MM.1S (cell line): ENCODE results near the gene AMBRA1.

Source experiments
- DNase-seq: peaks from one replicate; pipeline ENCODE4 v3.0.0-alpha.2; 2015
- H2AFZ ChIP-seq: fragments of 300-600 bp; sonication (generic); 2 replicates; pipeline ENCODE4 v1.6.0; 2016; ENCODE audit warnings: antibody characterized with exemption, low read length
- H3F3A ChIP-seq: fragments of 300-600 bp; sonication (generic); 2 replicates; pipeline ENCODE4 v1.6.1; 2016; ENCODE audit warnings: mild to moderate bottlenecking, antibody characterized with exemption, low read length, moderate library complexity, mixed read lengths; ENCODE audit not compliant: insufficient read depth
- H3K27ac ChIP-seq: fragments of 300-600 bp; sonication (generic); 2 replicates; pipeline ENCODE4 v1.5.1; 2016; ENCODE audit warnings: mild to moderate bottlenecking, low read length
- H3K27me3 ChIP-seq: fragments of 300-600 bp; sonication (generic); replicated peaks from 2 replicates; pipeline ENCODE4 v1.6.0; 2016; ENCODE audit warnings: low read length; ENCODE audit not compliant: insufficient read depth
- H3K36me3 ChIP-seq: fragments of 300-600 bp; sonication (generic); replicated peaks from 2 replicates; pipeline ENCODE4 v1.6.1; 2016; ENCODE audit warnings: mild to moderate bottlenecking, low read length, mixed read lengths; ENCODE audit not compliant: insufficient read depth
- H3K4me1 ChIP-seq: fragments of 300-600 bp; sonication (generic); 2 replicates; pipeline ENCODE4 v1.6.1; 2016; ENCODE audit warnings: low read length, mixed read lengths
- H3K4me2 ChIP-seq: fragments of 300-600 bp; sonication (generic); 2 replicates; pipeline ENCODE4 v1.6.0; 2016; ENCODE audit warnings: low read depth, low read length
- H3K4me3 ChIP-seq: fragments of 300-600 bp; sonication (generic); 2 replicates; pipeline ENCODE4 v1.5.1; 2016; ENCODE audit warnings: low read length, mixed read lengths
- H3K79me2 ChIP-seq: fragments of 300-600 bp; sonication (generic); 2 replicates; pipeline ENCODE4 v1.6.1; 2016; ENCODE audit warnings: mixed run types, low read length, mixed read lengths
- H3K9ac ChIP-seq: fragments of 300-600 bp; sonication (generic); 2 replicates; pipeline ENCODE4 v1.6.1; 2016; ENCODE audit warnings: low read length, mixed read lengths
- H3K9me2 ChIP-seq: fragments of 300-600 bp; sonication (generic); replicated peaks from 2 replicates; pipeline ENCODE4 v1.6.1; 2016; ENCODE audit warnings: mild to moderate bottlenecking, low read length, mixed read lengths; ENCODE audit not compliant: insufficient read depth
- H3K9me3 ChIP-seq: fragments of 300-600 bp; sonication (generic); replicated peaks from 2 replicates; pipeline ENCODE4 v1.6.1; 2016; ENCODE audit warnings: mild to moderate bottlenecking, low read length, mixed read lengths; ENCODE audit not compliant: insufficient read depth
- H4K20me1 ChIP-seq: fragments of 300-600 bp; sonication (generic); 2 replicates; pipeline ENCODE4 v1.6.1; 2016; ENCODE audit warnings: mild to moderate bottlenecking, low read length, moderate library complexity, mixed read lengths; ENCODE audit not compliant: insufficient read depth
- EZH2 ChIP-seq: fragments of 300-600 bp; sonication (generic); optimal IDR thresholded peaks from 2 replicates; pipeline ENCODE3; 2017; ENCODE audit warnings: low read depth, mild to moderate bottlenecking, antibody characterized with exemption, low read length, mixed read lengths
- EZH2phosphoT487 ChIP-seq: fragments of 300-600 bp; sonication (generic); IDR thresholded peaks from 2 replicates; pipeline ENCODE4 v1.6.1; 2018; ENCODE audit warnings: antibody characterized with exemption, low read length
- TF ChIP-seq, protein P1 (sequence below): fragments of 300-600 bp; sonication (generic); IDR thresholded peaks from 2 replicates; pipeline ENCODE4 v1.5.1; 2016; ENCODE audit warnings: antibody characterized with exemption, low read length, mixed read lengths

AMBRA1 gene

DNA sequence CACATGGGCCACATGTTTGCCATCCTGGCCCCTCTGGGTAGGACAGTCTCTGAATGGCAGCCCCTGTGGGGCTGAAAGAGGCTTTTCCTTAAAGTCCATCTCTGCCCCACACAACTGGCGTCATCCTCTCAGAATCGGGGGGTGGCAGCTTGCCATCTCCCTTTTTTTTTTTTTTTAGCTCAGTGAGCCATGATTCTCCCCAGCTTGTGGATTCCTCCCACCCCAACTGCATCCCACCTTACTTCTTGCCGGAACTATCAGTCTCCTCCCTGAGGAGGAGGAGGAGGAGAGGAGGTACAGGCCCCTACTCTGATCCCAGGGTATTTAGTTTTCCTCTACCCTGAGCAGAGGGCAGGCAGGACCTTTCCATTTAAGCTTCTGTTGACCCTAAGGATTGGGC lies 243.1 kb downstream of the AMBRA1 start:
- H3K9ac ChIP-seq = no peak overlapping the region
- DNase-seq = no peak
- H3K27ac ChIP-seq = no peak overlapping the region

DNA sequence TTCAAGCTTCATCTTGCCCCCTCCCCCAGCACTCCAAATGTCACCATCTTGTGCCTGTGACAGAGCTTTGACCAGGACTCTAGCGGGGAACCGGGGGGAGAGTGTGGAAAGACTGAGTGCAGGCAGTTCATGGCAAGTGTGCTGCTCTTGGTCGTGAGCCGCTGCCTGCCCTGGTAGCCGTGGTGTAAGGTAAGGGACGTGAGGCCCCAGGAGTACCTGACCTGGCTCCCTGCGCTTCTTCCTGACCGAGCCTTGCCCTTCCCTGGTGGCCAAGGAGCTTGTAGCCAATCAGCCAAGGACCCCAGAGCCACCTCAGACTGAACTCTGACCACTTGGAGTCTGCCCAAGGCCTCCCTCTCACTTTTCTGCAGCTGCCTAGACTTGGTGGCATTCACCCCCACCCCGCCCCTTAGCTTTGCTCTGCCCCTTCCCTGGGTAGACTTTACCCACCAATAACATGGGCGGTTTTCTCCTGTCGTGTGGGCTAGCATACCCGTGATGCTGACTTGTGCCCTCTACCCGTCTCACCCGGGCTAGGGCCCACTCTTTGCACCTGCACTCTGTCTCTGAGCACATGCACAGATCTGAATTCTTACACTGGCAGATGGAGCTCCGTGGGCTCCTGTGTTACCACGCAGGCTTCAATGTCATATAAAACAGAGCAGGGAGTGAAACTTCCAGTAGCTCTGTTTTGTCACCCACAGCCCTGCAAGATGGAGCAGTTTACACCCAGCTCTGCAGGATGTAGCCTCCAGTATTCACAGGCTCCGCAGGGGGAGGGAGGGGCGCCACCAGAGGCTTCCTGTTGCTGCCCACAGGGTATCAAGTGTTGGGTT lies 245.0 kb downstream of the AMBRA1 start:
- Histone ChIP-seq H3K4me1 (peaks cover 13% of the 10 kb centered on the region), H3K36me3 (no peaks in the 10 kb centered on the region), H3K27ac (no peak overlapping the region), H2AFZ (no peak overlapping the region), H3K9me2 (no peaks in the 10 kb centered on the region), H3K4me2 (peak overlapping the region; percentile 98), H3K9me3 (no peaks in the 10 kb centered on the region), H3K4me3 (peak overlapping the region; percentile 97), H4K20me1 (no peaks in the 10 kb centered on the region), H3K79me2 (peaks cover 54% of the 10 kb centered on the region), H3K9ac (peak overlapping the region; percentile 78; the same call in 1 of the 2 replicates), H3F3A (no peaks in the 10 kb centered on the region), H3K27me3 (peaks cover 16% of the 10 kb centered on the region)
- TF ChIP-seq EZH2phosphoT487 = no peak
- TF ChIP-seq, protein P1, sequence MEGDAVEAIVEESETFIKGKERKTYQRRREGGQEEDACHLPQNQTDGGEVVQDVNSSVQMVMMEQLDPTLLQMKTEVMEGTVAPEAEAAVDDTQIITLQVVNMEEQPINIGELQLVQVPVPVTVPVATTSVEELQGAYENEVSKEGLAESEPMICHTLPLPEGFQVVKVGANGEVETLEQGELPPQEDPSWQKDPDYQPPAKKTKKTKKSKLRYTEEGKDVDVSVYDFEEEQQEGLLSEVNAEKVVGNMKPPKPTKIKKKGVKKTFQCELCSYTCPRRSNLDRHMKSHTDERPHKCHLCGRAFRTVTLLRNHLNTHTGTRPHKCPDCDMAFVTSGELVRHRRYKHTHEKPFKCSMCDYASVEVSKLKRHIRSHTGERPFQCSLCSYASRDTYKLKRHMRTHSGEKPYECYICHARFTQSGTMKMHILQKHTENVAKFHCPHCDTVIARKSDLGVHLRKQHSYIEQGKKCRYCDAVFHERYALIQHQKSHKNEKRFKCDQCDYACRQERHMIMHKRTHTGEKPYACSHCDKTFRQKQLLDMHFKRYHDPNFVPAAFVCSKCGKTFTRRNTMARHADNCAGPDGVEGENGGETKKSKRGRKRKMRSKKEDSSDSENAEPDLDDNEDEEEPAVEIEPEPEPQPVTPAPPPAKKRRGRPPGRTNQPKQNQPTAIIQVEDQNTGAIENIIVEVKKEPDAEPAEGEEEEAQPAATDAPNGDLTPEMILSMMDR = no peak
- TF ChIP-seq EZH2 = no peak
- peak; percentile 30 for DNase-seq

More for the DNA sequence above, 243.1 kb downstream of the AMBRA1 start:
- H4K20me1 ChIP-seq = no peaks in the 10 kb centered on the region
- H3K9me3 ChIP-seq = no peaks in the 10 kb centered on the region
- H2AFZ ChIP-seq = no peak overlapping the region
- H3K9me2 ChIP-seq = no peaks in the 10 kb centered on the region
- no peak for TF ChIP-seq EZH2
- TF ChIP-seq, protein P1 = no peak
- no peak for TF ChIP-seq EZH2phosphoT487
- H3F3A ChIP-seq = no peaks in the 10 kb centered on the region
- H3K79me2 ChIP-seq = peaks cover 64% of the 10 kb centered on the region
- no peak overlapping the region for H3K4me2 ChIP-seq
- H3K4me1 ChIP-seq = peaks cover 13% of the 10 kb centered on the region
- no peak overlapping the region for H3K4me3 ChIP-seq
- no peaks in the 10 kb centered on the region for H3K36me3 ChIP-seq
- peaks cover 8% of the 10 kb centered on the region; the same call in 1 of the 2 replicates for H3K27me3 ChIP-seq

DNA sequence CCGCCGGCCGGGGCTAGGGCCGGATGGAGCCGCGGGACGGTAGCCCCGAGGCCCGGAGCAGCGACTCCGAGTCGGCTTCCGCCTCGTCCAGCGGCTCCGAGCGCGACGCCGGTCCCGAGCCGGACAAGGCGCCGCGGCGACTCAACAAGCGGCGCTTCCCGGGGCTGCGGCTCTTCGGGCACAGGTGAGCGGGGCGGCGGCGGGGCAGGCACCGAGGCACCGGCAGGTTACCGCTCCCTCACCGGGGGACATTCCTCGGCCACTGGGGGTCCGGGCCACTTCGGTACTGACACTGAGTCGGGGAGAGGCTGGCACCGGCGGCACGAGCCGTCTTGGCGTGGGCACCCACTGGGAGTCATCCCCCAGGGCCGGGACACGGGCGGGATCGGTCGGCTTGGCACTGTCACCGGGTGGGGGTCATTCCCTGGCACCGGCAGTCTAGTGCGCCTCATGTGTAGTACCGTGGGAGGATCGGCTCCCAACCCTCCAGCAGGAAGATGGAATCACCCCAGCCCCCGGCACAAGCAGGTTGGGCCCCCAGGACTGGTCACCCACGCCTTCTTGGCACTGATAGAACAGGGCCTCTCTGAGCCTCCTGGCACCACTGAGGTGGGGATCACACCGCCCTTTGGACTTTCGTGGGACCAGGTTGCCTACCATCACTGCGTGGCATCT lies 246.0 kb downstream of the AMBRA1 start:
- H4K20me1 ChIP-seq = no peaks in the 10 kb centered on the region
- H3F3A ChIP-seq = no peaks in the 10 kb centered on the region
- TF ChIP-seq, protein P1 = no peak
- H3K9me3 ChIP-seq = no peaks in the 10 kb centered on the region
- H3K27me3 ChIP-seq = peaks cover 26% of the 10 kb centered on the region
- peaks cover 13% of the 10 kb centered on the region for H3K4me1 ChIP-seq
- no peaks in the 10 kb centered on the region for H3K9me2 ChIP-seq
- DNase-seq = no peak
- peak overlapping the region; percentile 98 for H3K4me2 ChIP-seq
- peak overlapping the region; percentile 76 for H2AFZ ChIP-seq
- H3K79me2 ChIP-seq = peaks cover 45% of the 10 kb centered on the region
- H3K36me3 ChIP-seq = no peaks in the 10 kb centered on the region
- no peak overlapping the region for H3K27ac ChIP-seq
- peak overlapping the region; percentile 78 for H3K9ac ChIP-seq
- peak overlapping the region; percentile 97 for H3K4me3 ChIP-seq
